Mammary epithelial cell (primary cell): ENCODE results near the gene SEPTIN1.

Experiments used
- EZH2 ChIP-seq: IDR thresholded peaks from 2 replicates; pipeline ENCODE4 v1.6.1; 2012; ENCODE audit warnings: low read length, inconsistent platforms, borderline replicate concordance
- TF ChIP-seq, protein P1 (sequence below), 2 donors: IDR thresholded peaks in 1 of 2; conservative IDR thresholded peaks in 1 of 2; 2 replicates each; pipeline ENCODE4 v1.5.1; 2011 to 2012; ENCODE audit warnings: inconsistent platforms in 2 of 2, low read length in 2 of 2, mild to moderate bottlenecking in 2 of 2, control low read depth in 1 of 2, low read depth in 1 of 2; ENCODE audit not compliant: insufficient read depth in 1 of 2; ENCODE audit errors: extremely low read depth in 1 of 2

GRCh38 chr16:30358990-30359870 is 23.1 kb downstream of the SEPTIN1 start:
- TF ChIP-seq, protein P1, sequence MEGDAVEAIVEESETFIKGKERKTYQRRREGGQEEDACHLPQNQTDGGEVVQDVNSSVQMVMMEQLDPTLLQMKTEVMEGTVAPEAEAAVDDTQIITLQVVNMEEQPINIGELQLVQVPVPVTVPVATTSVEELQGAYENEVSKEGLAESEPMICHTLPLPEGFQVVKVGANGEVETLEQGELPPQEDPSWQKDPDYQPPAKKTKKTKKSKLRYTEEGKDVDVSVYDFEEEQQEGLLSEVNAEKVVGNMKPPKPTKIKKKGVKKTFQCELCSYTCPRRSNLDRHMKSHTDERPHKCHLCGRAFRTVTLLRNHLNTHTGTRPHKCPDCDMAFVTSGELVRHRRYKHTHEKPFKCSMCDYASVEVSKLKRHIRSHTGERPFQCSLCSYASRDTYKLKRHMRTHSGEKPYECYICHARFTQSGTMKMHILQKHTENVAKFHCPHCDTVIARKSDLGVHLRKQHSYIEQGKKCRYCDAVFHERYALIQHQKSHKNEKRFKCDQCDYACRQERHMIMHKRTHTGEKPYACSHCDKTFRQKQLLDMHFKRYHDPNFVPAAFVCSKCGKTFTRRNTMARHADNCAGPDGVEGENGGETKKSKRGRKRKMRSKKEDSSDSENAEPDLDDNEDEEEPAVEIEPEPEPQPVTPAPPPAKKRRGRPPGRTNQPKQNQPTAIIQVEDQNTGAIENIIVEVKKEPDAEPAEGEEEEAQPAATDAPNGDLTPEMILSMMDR (conservative IDR thresholded peaks at IDR 0.05 in 1 of 2, IDR thresholded peaks at IDR 0.05 in 1 of 2; ENCODE audit: extremely low read depth in 1 of 2, insufficient read depth in 1 of 2, low read depth in 1 of 2, low read length in 2 of 2), result no peak
- TF ChIP-seq EZH2, result no peak
